HG02798 (cell line): ENCODE measurements around the gene USP6.
"Not testable (repeated sequence)": the region's sequence is repeated elsewhere in the genome, so short reads cannot be mapped to it uniquely, and the experiment has no call there.

Source experiments
- ATAC-seq: cut with Tn5 transposase; IDR thresholded peaks from one replicate; pipeline ENCODE4 v1.9.1; 2021; ENCODE audit warnings: mild to moderate bottlenecking; ENCODE audit not compliant: unreplicated experiment, poor library complexity

USP6 gene

GRCh38 chr17:5115673-5116651 lies at the start of gene USP6:
Gene USP6 (plus strand): TSS chr17:5116032. CDS start chr17:5130368, 14,336 bp downstream.
- no peak for ATAC-seq

- no peak for ATAC-seq
These were observed 47.6 kb upstream of the USP6 start for GRCh38 chr17:5068236-5068635.

GRCh38 chr17:5069724-5070123 lies 46.1 kb upstream of the USP6 start:
- no peak for ATAC-seq

GRCh38 chr17:5075472-5075871 lies 40.4 kb upstream of the USP6 start:
- ATAC-seq, result not testable (repeated sequence)

- not testable (repeated sequence) for ATAC-seq
These were observed 38.6 kb upstream of the USP6 start for GRCh38 chr17:5077275-5077674.

GRCh38 chr17:5077781-5078105 lies 38.1 kb upstream of the USP6 start:
- no peak for ATAC-seq

- peak; percentile 89 for ATAC-seq
These were observed 37.5 kb upstream of the USP6 start, which contains the start of gene ZFP3 for GRCh38 chr17:5078106-5079028. Gene ZFP3 (plus strand): TSS chr17:5078467. CDS start chr17:5091505, 13,038 bp downstream.

- ATAC-seq, result no peak
These were observed 35.2 kb upstream of the USP6 start for GRCh38 chr17:5080591-5080990.

GRCh38 chr17:5092218-5093010 lies 23.4 kb upstream of the USP6 start:
- ATAC-seq, result no peak

- ATAC-seq, result no peak
These were observed 19.1 kb upstream of the USP6 start for GRCh38 chr17:5096731-5097100.

GRCh38 chr17:5097101-5097834 lies 18.6 kb upstream of the USP6 start:
- no peak for ATAC-seq

- no peak for ATAC-seq
These were observed 16.6 kb upstream of the USP6 start for GRCh38 chr17:5099271-5099670.

GRCh38 chr17:5100832-5101231 lies 15.0 kb upstream of the USP6 start:
- no peak for ATAC-seq

- ATAC-seq, result no peak
These were observed 5.0 kb upstream of the USP6 start for GRCh38 chr17:5110816-5111215.

GRCh38 chr17:5111402-5112204 lies 4.2 kb upstream of the USP6 start, which contains the start of gene ZNF232:
Gene ZNF232 (minus strand): TSS chr17:5111878. CDS start chr17:5111822, 56 bp downstream.
- ATAC-seq, result peak; percentile 96

GRCh38 chr17:5118219-5118618 lies 2.4 kb downstream of the USP6 start:
- no peak for ATAC-seq

- ATAC-seq, result no peak
These were observed 4.2 kb downstream of the USP6 start for GRCh38 chr17:5120036-5120435.

- ATAC-seq, result not testable (repeated sequence)
These were observed 4.8 kb downstream of the USP6 start for GRCh38 chr17:5120436-5121185.
